ENCODE results near the gene TYW5. TPM values are rescaled to one million over a fixed set of nuclear protein-coding genes. Genes with fewer than 3 reads are reported as not detected.

TYW5 gene
- total RNA-seq, 5 donors from 2014 or later (not counting 1 experiment from before 2014, with no cell fraction given): 7.9 to 13.1 (median 9.4) TPM

DNA sequence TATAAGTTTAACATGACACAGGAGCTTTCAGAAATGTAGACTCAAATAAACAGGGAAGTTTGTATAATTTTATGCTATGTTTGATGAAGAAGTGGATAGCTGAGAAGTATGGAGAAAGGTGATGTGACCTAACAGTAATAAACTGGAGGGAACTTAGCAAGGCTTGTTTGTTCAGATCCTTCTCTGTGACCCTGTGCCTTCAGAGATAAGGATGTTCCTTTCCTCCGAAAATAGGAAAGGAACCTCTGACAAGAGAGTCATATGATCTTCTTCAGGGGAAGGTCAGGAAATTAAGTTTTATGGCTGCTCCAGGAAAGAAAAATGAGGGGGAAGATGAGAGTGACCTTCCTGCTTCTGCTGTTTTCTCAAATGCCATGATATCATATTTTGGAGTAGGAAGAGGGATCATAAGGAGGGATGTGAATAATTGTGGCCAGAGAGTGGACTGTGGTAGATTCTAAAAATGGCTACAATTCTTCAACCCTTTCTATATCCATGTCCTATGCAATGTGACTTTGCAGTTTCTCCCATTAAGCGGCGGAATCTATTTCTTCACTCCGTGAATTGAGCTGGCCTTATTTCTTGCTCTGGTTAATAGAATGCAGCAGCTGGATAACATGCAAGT lies 52.7 kb downstream of the TYW5 start:
- DNase-seq (no peak), ATAC-seq (replicated peaks in 1 of 4) (no peak)
- H3K36me3 Mint-ChIP-seq: no peaks in the 10 kb centered on the region
- H3K27me3 Mint-ChIP-seq: peaks cover 3 to 17% of the 10 kb centered on the region in 2 donors
- ChIA-PET POLR2A (no interaction called here), CTCF (interaction anchor here in 1 of 2 donors (0.6 kb wide), 1 partner anchor 42 kb away, joined by 8 read pairs; no protein-coding TSS in a partner anchor)
- no peaks in the 10 kb centered on the region for H3K4me1 ChIP-seq (ENCODE audit: control insufficient read depth in 1 of 2, extremely low read depth in 1 of 2, insufficient read depth in 2 of 2, low read length in 2 of 2)
- H3K4me1 Mint-ChIP-seq: no peaks in the 10 kb centered on the region
- no peaks in the 10 kb centered on the region for H3K9me3 ChIP-seq
- no peak overlapping the region for H3K27ac ChIP-seq (ENCODE audit: low read length)
- no peak overlapping the region for H3K4me3 ChIP-seq (ENCODE audit: control insufficient read depth in 1 of 2, extremely low read depth in 1 of 2, low read length in 1 of 2)
- no peak overlapping the region for H3K4me3 Mint-ChIP-seq
- WGBS (ENCODE audit: insufficient coverage): 100% methylated on average over 4 of the region's 4 CpGs
- no peaks in the 10 kb centered on the region for H3K9me3 Mint-ChIP-seq
- H3K27ac Mint-ChIP-seq: no peak overlapping the region
- no peaks in the 10 kb centered on the region for H3K36me3 ChIP-seq (ENCODE audit: control insufficient read depth in 2 of 2, extremely low read depth in 1 of 2, insufficient read depth in 1 of 2, low read length in 1 of 2)
- H3K27me3 ChIP-seq (replicated peaks in 1 of 2; ENCODE audit: control insufficient read depth in 2 of 2, extremely low read depth in 1 of 2, insufficient read depth in 2 of 2, low read length in 1 of 2): peaks cover 0 to 4% of the 10 kb centered on the region in 2 experiments

- no peaks in the 10 kb centered on the region for H3K36me3 ChIP-seq (ENCODE audit: control insufficient read depth in 2 of 2, extremely low read depth in 1 of 2, insufficient read depth in 1 of 2, low read length in 1 of 2)
- ChIA-PET CTCF (no interaction called here), POLR2A (no interaction called here)
- no peak overlapping the region for H3K27ac Mint-ChIP-seq
- no CpG with 5 or more reads among the region's 4 CpGs for WGBS (ENCODE audit: insufficient coverage)
- no peaks in the 10 kb centered on the region for H3K4me1 Mint-ChIP-seq
- no peaks in the 10 kb centered on the region for H3K9me3 Mint-ChIP-seq
- no peaks in the 10 kb centered on the region for H3K9me3 ChIP-seq
- no peak overlapping the region for H3K27ac ChIP-seq (ENCODE audit: low read length)
- H3K27me3 Mint-ChIP-seq: peaks cover 2 to 17% of the 10 kb centered on the region in 2 donors
- H3K4me3 ChIP-seq (ENCODE audit: control insufficient read depth in 1 of 2, extremely low read depth in 1 of 2, low read length in 1 of 2): no peak overlapping the region
- DNase-seq: no peak
- no peaks in the 10 kb centered on the region for H3K4me1 ChIP-seq (ENCODE audit: control insufficient read depth in 1 of 2, extremely low read depth in 1 of 2, insufficient read depth in 2 of 2, low read length in 2 of 2)
- no peaks in the 10 kb centered on the region for H3K36me3 Mint-ChIP-seq
- peaks cover 0 to 4% of the 10 kb centered on the region in 2 experiments for H3K27me3 ChIP-seq (replicated peaks in 1 of 2; ENCODE audit: control insufficient read depth in 2 of 2, extremely low read depth in 1 of 2, insufficient read depth in 2 of 2, low read length in 1 of 2)
- no peak for ATAC-seq (replicated peaks in 1 of 4)
- H3K4me3 Mint-ChIP-seq: no peak overlapping the region
Measured at GRCh38 chr2:199901942-199902341, 53.3 kb downstream of the TYW5 start.

GRCh38 chr2:199896617-199897016 lies 58.7 kb downstream of the TYW5 start:
- ATAC-seq (replicated peaks in 1 of 4) (no peak), DNase-seq (no peak)
- Histone ChIP-seq H3K27ac (ENCODE audit: low read length) (no peak overlapping the region), H3K9me3 (no peaks in the 10 kb centered on the region), H3K4me3 (ENCODE audit: control insufficient read depth in 1 of 2, extremely low read depth in 1 of 2, low read length in 1 of 2) (no peak overlapping the region), H3K27me3 (replicated peaks in 1 of 2; ENCODE audit: control insufficient read depth in 2 of 2, extremely low read depth in 1 of 2, insufficient read depth in 2 of 2, low read length in 1 of 2) (peaks cover 0 to 4% of the 10 kb centered on the region in 2 experiments), H3K4me1 (ENCODE audit: control insufficient read depth in 1 of 2, extremely low read depth in 1 of 2, insufficient read depth in 2 of 2, low read length in 2 of 2) (no peaks in the 10 kb centered on the region), H3K36me3 (ENCODE audit: control insufficient read depth in 2 of 2, extremely low read depth in 1 of 2, insufficient read depth in 1 of 2, low read length in 1 of 2) (no peaks in the 10 kb centered on the region)
- WGBS (ENCODE audit: insufficient coverage): 100% methylated on average over 1 of the region's 2 CpGs
- Mint-ChIP-seq H3K9me3 (no peaks in the 10 kb centered on the region), H3K4me3 (no peak overlapping the region), H3K4me1 (no peaks in the 10 kb centered on the region), H3K36me3 (no peaks in the 10 kb centered on the region), H3K27ac (no peak overlapping the region), H3K27me3 (peaks cover 0 to 3% of the 10 kb centered on the region in 2 donors)
- ChIA-PET CTCF (no interaction called here), POLR2A (interaction anchor here in 1 of 2 donors (0.6 kb wide), 1 partner anchor 46 kb away, joined by 4 read pairs; no protein-coding TSS in a partner anchor)

DNA sequence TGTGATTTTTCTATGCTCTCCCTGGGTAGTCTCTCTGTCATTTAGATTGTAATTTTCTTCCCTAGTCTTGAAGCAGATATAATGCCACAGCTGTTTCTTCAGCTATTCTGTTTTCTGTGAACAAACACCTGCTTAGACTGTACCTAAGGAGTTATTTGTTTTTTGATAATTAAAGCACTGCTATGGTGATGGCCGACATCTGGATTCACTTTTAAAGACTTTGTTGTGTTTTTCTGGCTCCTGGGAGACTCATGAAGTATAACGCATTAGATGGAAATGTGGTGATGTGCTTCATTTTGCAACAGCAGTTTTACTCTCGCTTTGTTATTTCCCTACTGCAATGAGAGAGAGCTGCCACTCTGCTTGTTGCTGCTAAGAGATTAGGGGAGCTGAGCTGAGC lies 59.9 kb downstream of the TYW5 start:
- no peak overlapping the region for H3K4me3 Mint-ChIP-seq
- H3K36me3 Mint-ChIP-seq: no peaks in the 10 kb centered on the region
- ChIA-PET CTCF (no interaction called here), POLR2A (no interaction called here)
- no peaks in the 10 kb centered on the region for H3K9me3 ChIP-seq
- H3K9me3 Mint-ChIP-seq: no peaks in the 10 kb centered on the region
- H3K4me3 ChIP-seq (ENCODE audit: control insufficient read depth in 1 of 2, extremely low read depth in 1 of 2, low read length in 1 of 2): no peak overlapping the region
- H3K4me1 ChIP-seq (ENCODE audit: control insufficient read depth in 1 of 2, extremely low read depth in 1 of 2, insufficient read depth in 2 of 2, low read length in 2 of 2): no peaks in the 10 kb centered on the region
- H3K27me3 Mint-ChIP-seq: peaks cover 0 to 3% of the 10 kb centered on the region in 2 donors
- H3K36me3 ChIP-seq (ENCODE audit: control insufficient read depth in 2 of 2, extremely low read depth in 1 of 2, insufficient read depth in 1 of 2, low read length in 1 of 2): no peaks in the 10 kb centered on the region
- H3K27me3 ChIP-seq (replicated peaks in 1 of 2; ENCODE audit: control insufficient read depth in 2 of 2, extremely low read depth in 1 of 2, insufficient read depth in 2 of 2, low read length in 1 of 2): no peaks in the 10 kb centered on the region
- 86% methylated on average over 3 of the region's 3 CpGs for WGBS (ENCODE audit: insufficient coverage)
- ATAC-seq (replicated peaks in 1 of 4) (no peak), DNase-seq (no peak)
- H3K27ac Mint-ChIP-seq: no peak overlapping the region
- H3K4me1 Mint-ChIP-seq: no peaks in the 10 kb centered on the region
- H3K27ac ChIP-seq (ENCODE audit: low read length): no peak overlapping the region

DNA sequence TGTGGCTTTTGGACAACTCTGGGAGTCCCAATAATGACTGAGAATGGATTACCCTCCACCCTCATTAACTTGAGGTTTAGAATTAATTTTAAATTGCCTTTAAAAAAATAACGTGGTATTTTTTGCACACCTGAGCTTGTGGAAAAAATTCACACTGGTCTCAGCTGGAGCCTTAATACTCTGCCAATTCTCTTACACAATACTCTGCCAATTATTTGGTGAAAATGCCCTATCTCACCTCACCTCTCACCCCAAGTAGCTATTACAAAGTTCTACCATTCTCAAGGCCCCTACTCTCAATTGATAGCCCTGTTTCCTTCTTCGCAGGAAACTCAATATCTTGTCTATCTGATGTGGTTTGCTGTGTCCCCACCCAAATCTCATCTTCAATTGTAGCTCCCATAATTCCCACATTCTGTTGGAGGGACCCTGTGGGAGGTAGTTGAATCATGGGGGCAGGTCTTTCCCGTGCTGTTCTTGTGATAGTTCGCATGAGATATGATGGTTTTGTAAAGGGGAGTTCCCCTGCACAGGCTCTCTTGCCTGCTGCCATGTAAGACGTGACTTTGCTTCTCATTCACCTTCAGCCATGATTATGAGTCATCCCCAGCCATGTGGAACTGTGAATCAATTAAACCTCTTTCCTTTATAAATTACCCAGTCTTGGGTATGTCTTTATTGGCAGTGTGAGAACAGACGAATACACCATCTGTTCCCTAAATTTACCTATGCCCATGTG lies 71.6 kb downstream of the TYW5 start:
- Histone ChIP-seq H3K4me3 (ENCODE audit: control insufficient read depth in 1 of 2, extremely low read depth in 1 of 2, low read length in 1 of 2) (no peak overlapping the region), H3K27ac (ENCODE audit: low read length) (no peak overlapping the region), H3K4me1 (ENCODE audit: control insufficient read depth in 1 of 2, extremely low read depth in 1 of 2, insufficient read depth in 2 of 2, low read length in 2 of 2) (no peaks in the 10 kb centered on the region), H3K27me3 (replicated peaks in 1 of 2; ENCODE audit: control insufficient read depth in 2 of 2, extremely low read depth in 1 of 2, insufficient read depth in 2 of 2, low read length in 1 of 2) (peaks cover 0 to 10% of the 10 kb centered on the region in 2 experiments), H3K36me3 (ENCODE audit: control insufficient read depth in 2 of 2, extremely low read depth in 1 of 2, insufficient read depth in 1 of 2, low read length in 1 of 2) (no peaks in the 10 kb centered on the region), H3K9me3 (no peaks in the 10 kb centered on the region)
- H3K27me3 Mint-ChIP-seq: peaks cover 16 to 24% of the 10 kb centered on the region in 2 donors
- DNase-seq: no peak
- POLR2A ChIA-PET: no interaction called here
- CTCF ChIA-PET: interaction anchor here in 1 of 2 donors (0.6 kb wide), 1 partner anchor 965 kb away, joined by 6 read pairs; no protein-coding TSS in a partner anchor
- no peak overlapping the region for H3K4me3 Mint-ChIP-seq
- H3K4me1 Mint-ChIP-seq: no peaks in the 10 kb centered on the region
- peaks cover 0 to 12% (median 0%) of the 10 kb centered on the region in 3 donors for H3K9me3 Mint-ChIP-seq
- H3K36me3 Mint-ChIP-seq: no peaks in the 10 kb centered on the region
- no CpG with 5 or more reads among the region's 6 CpGs for WGBS (ENCODE audit: insufficient coverage)
- no peak overlapping the region for H3K27ac Mint-ChIP-seq
- ATAC-seq (replicated peaks in 1 of 4): no peak

- Mint-ChIP-seq H3K4me1 (no peaks in the 10 kb centered on the region), H3K4me3 (no peak overlapping the region), H3K27me3 (peaks cover 16 to 26% of the 10 kb centered on the region in 2 donors), H3K27ac (no peak overlapping the region), H3K9me3 (peaks cover 0 to 12% (median 0%) of the 10 kb centered on the region in 3 donors), H3K36me3 (no peaks in the 10 kb centered on the region)
- no peaks in the 10 kb centered on the region for H3K9me3 ChIP-seq
- H3K4me3 ChIP-seq (ENCODE audit: control insufficient read depth in 1 of 2, extremely low read depth in 1 of 2, low read length in 1 of 2): no peak overlapping the region
- peaks cover 0 to 10% of the 10 kb centered on the region in 2 experiments for H3K27me3 ChIP-seq (replicated peaks in 1 of 2; ENCODE audit: control insufficient read depth in 2 of 2, extremely low read depth in 1 of 2, insufficient read depth in 2 of 2, low read length in 1 of 2)
- H3K27ac ChIP-seq (ENCODE audit: low read length): no peak overlapping the region
- no peaks in the 10 kb centered on the region for H3K36me3 ChIP-seq (ENCODE audit: control insufficient read depth in 2 of 2, extremely low read depth in 1 of 2, insufficient read depth in 1 of 2, low read length in 1 of 2)
- DNase-seq (no peak), ATAC-seq (replicated peaks in 1 of 4) (no peak)
- POLR2A ChIA-PET: no interaction called here
- H3K4me1 ChIP-seq (ENCODE audit: control insufficient read depth in 1 of 2, extremely low read depth in 1 of 2, insufficient read depth in 2 of 2, low read length in 2 of 2): no peaks in the 10 kb centered on the region
- CTCF ChIA-PET: no interaction called here
Measured at GRCh38 chr2:199882667-199883066, 72.6 kb downstream of the TYW5 start.

All from T-cell (primary cell).